ENCODE data around the gene NATD1.

- no peak for TF ChIP-seq CTCF (IDR thresholded peaks at IDR 0.05; ENCODE audit: borderline replicate concordance, extremely low read depth, low read length, poor library complexity, severe bottlenecking)
- TF ChIP-seq EZH2 (IDR thresholded peaks at IDR 0.05; ENCODE audit: borderline replicate concordance, low read depth, low read length, severe bottlenecking): no peak
Observed at GRCh38 chr17:21297026-21297520, 43.9 kb upstream of the NATD1 start.
